Heart right ventricle (tissue), 16 donors: ENCODE measurements around the gene GINS3. TPM values are rescaled to one million over a fixed set of nuclear protein-coding genes. Genes with fewer than 3 reads are reported as not detected.
A peak's percentile ranks its signal among the peaks of the same experiment; 100 is the strongest.

ENCODE experiments used
- ATAC-seq, 8 donors: fragments of 200-7000 bp; cut with Tn5 transposase; one replicate each; pipeline ENCODE4 v1.9.1; 2020; ENCODE audit warnings: mild to moderate bottlenecking in 8 of 8, moderate library complexity in 8 of 8, moderate number of reproducible peaks in 1 of 8
- DNase-seq, 2 donors: peaks; one replicate each; pipeline ENCODE4 v3.0.0-alpha.2; 2020
- H3K27ac ChIP-seq, 10 donors: fragments of 200-600 bp; sonication (generic) in 2 of 10; one replicate each; pipeline versions ENCODE4 v1.5.0 to v1.8.0; 2020 to 2022; ENCODE audit warnings: mild to moderate bottlenecking in 3 of 10
- H3K27me3 ChIP-seq, 7 donors: fragments of 200-600 bp; one replicate each; pipeline ENCODE4 v1.8.0; 2021 to 2022; ENCODE audit warnings: mild to moderate bottlenecking in 2 of 7
- H3K36me3 ChIP-seq, 9 donors: fragments of 200-600 bp; sonication (generic) in 1 of 9; one replicate each; pipeline versions ENCODE4 v1.5.0 to v1.8.0; 2020 to 2022; ENCODE audit warnings: mild to moderate bottlenecking in 2 of 9
- H3K4me1 ChIP-seq, 9 donors: fragments of 200-600 bp; sonication (generic) in 1 of 9; one replicate each; pipeline versions ENCODE4 v1.5.0 to v1.8.0; 2020 to 2022; ENCODE audit warnings: mild to moderate bottlenecking in 4 of 9
- H3K4me3 ChIP-seq, 10 donors: fragments of 200-600 bp; sonication (generic) in 2 of 10; one replicate each; pipeline versions ENCODE4 v1.5.0 to v1.8.0; 2020 to 2022; ENCODE audit warnings: mild to moderate bottlenecking in 7 of 10, moderate library complexity in 2 of 10
- H3K9me3 ChIP-seq, 11 donors: fragments of 200-600 bp in 10 of 11; sonication (generic) in 2 of 11; one replicate each; pipeline versions ENCODE4 v1.5.0 to v1.8.0; 2013 to 2022; ENCODE audit warnings: mild to moderate bottlenecking in 2 of 11, control low read depth in 1 of 11, moderate library complexity in 1 of 11
- CTCF ChIP-seq, 9 donors: fragments of 200-600 bp; sonication (generic) in 2 of 9; IDR thresholded peaks; one replicate each; pipeline versions ENCODE4 v1.5.0 to v1.8.0; 2021 to 2022; ENCODE audit warnings: antibody characterized with exemption in 9 of 9, mild to moderate bottlenecking in 5 of 9, moderate library complexity in 1 of 9
- WGBS, 2 donors: extraction: QIAGEN DNeasy Blood & Tissue Kit; methylation state at CpG; one replicate each; pipeline ENCODE4 v1.1.7; 2013; ENCODE audit warnings: inconsistent platforms in 1 of 2; 5-methylcytosine and 5-hydroxymethylcytosine counted together
- intact Hi-C, 10 donors: fragments of 100-400 bp; cut with DNase I; formaldehyde crosslinking; loops; one replicate each; pipeline versions ENCODE4 v1.11.1 to v1.14.2; 2022
- polyA plus RNA-seq, 2 donors: library from polyadenylated mRNA; stranded (reverse); fragments of 200-250 nt; gene quantifications; one replicate each; pipeline ENCODE4 v1.2.3, GENCODE V29; 2013
- total RNA-seq, 10 donors: library from RNA; stranded (reverse); fragmentation: NEBNext Ultra II Directional in 3 of 10; extraction: Animal tissue kit (Norgen Biotek cat#: 25700) in 3 of 10; gene quantifications; one replicate each; pipeline versions ENCODE4 v1.2.1 to v1.2.4, GENCODE V29; 2021 to 2023
- donor health status: Arrhythmogenic right ventricular cardiomyopathy.
- donor health status: ischemic (EF 13 %, LVEDD 7.1; RV severe dilation, severe dysfunction).
- donor health status: healthy with polysubstance abuse.
- donor health status: DM: no; HTN: yes; CAD: no.
- donor health status: DM: no; HTN: no; CAD: no.
- donor health status: ischemic (EF 25% LVEDD 6.9; RV normal size, moderate dysfunction).
- donor health status: ischemic (EF 25% LVEDD 5.7; RV mildly dilated, moderate dysfunction).
- donor health status: healthy.
- donor health status: DM: yes; HTN: yes; CAD: no.
- donor health status: Ischemic cardiomyopathy.
- donor health status: ischemic (EF 35%, LVEDD 5.7; RV mildly dilated, moderate dysfunction).
- donor health status: nonischemic (EF 11% LVEDD 7.7; RV severe dilation, severe dysfunction).
- donor health status: DM: yes; HTN: yes; CAD: no.
- donor health status: PGD.
- donor health status: ischemic (EF 29% LVEDD 5.4; RV normal size, mild dysfunction).
- donor health status: nonischemic (EF 23%, LVEDD 6.1; RV moderate dilation, normal function).

The GINS3 gene
- total and polyA plus RNA-seq, 12 donors = 4.0 to 13.5 (median 5.9) TPM

DNA sequence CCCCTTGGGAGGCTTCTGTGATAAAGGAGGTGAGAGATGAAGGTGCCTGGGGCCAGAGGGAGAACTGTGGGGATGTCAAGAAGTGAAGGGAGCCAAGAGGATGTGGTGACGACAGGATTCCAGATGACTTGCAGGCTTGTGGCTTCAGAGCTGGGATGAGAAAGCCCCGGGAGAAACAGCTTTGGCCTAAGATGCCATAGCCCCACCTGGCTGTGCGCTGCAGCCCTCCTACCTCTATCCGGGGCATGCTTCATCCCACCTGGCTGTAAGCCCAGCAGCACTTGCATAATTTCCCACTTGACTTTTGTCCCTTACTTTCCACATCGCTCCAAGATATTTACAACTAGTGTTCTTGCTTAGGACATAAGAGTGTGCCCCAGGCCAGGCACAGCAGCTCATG lies 29.3 kb downstream of the GINS3 start:
- peak; percentile 33 to 52 for DNase-seq
- Histone ChIP-seq H3K27me3 (peaks cover 0 to 16% (median 0%) of the 10 kb centered on the region in 7 donors), H3K36me3 (no peaks in the 10 kb centered on the region), H3K9me3 (no peaks in the 10 kb centered on the region), H3K27ac (peak overlapping the region; percentile 58 to 95 (median 85)), H3K4me1 (peaks cover 0 to 59% (median 19%) of the 10 kb centered on the region in 9 donors), H3K4me3 (peak overlapping the region in 3 of 10 donors; percentile 5 to 23 (median 21))
- 21 to 38% methylated on average over 5 of the region's 5 CpGs for WGBS, 2 donors
- intact Hi-C loops = no loop called here
- TF ChIP-seq CTCF (IDR thresholded peaks at IDR 0.05) = peak in 3 of 9 donors; percentile 20 to 29 (median 20)
- ATAC-seq = peak in 6 of 8 donors; percentile 6 to 45 (median 10)

- Histone ChIP-seq H3K27ac (peak overlapping the region; percentile 58 to 95 (median 85)), H3K4me1 (peaks cover 0 to 62% (median 21%) of the 10 kb centered on the region in 9 donors)
- ATAC-seq = no peak
These were observed 30.5 kb downstream of the GINS3 start for GRCh38 chr16:58422809-58423208.

GRCh38 chr16:58425245-58425644 lies 33.0 kb downstream of the GINS3 start:
- DNase-seq (no peak), ATAC-seq (no peak)
- peaks cover 0 to 48% (median 21%) of the 10 kb centered on the region in 9 donors for H3K4me1 ChIP-seq
- peaks cover 0 to 26% (median 0%) of the 10 kb centered on the region in 7 donors for H3K27me3 ChIP-seq
- no peak for TF ChIP-seq CTCF (IDR thresholded peaks at IDR 0.05)
- WGBS, 2 donors = 92 to 95% methylated on average over 8 of the region's 8 CpGs
- H3K4me3 ChIP-seq = peak overlapping the region in 1 of 10 donors; percentile 21
- H3K36me3 ChIP-seq = no peaks in the 10 kb centered on the region
- H3K9me3 ChIP-seq = no peaks in the 10 kb centered on the region
- H3K27ac ChIP-seq = peak overlapping the region; percentile 58 to 92 (median 74)
- intact Hi-C loops = loop anchor here in 1 of 10 donors (5.0 kb wide), 1 partner anchor 37 kb away; no protein-coding TSS in a partner anchor

More at GRCh38 chr16:58422809-58423208, 30.5 kb downstream of the GINS3 start:
- DNase-seq = no peak
- no peaks in the 10 kb centered on the region for H3K36me3 ChIP-seq
- peaks cover 0 to 16% (median 0%) of the 10 kb centered on the region in 7 donors for H3K27me3 ChIP-seq
- H3K4me3 ChIP-seq = peak overlapping the region in 3 of 10 donors; percentile 21 to 23 (median 23)
- 31 to 54% methylated on average over 4 of the region's 4 CpGs for WGBS, 2 donors
- intact Hi-C loops = no loop called here
- TF ChIP-seq CTCF (IDR thresholded peaks at IDR 0.05) = no peak
- H3K9me3 ChIP-seq = no peaks in the 10 kb centered on the region

GRCh38 chr16:58425756-58426494 lies 33.7 kb downstream of the GINS3 start:
- no peak for TF ChIP-seq CTCF (IDR thresholded peaks at IDR 0.05)
- ATAC-seq (peak in 7 of 8 donors; percentile 16 to 61 (median 46)), DNase-seq (no peak)
- peaks cover 0 to 26% (median 0%) of the 10 kb centered on the region in 7 donors for H3K27me3 ChIP-seq
- H3K4me3 ChIP-seq = peak overlapping the region in 1 of 10 donors; percentile 21
- intact Hi-C loops = loop anchor here in 1 of 10 donors (5.0 kb wide), 1 partner anchor 36 kb away; no protein-coding TSS in a partner anchor
- H3K27ac ChIP-seq = peak overlapping the region; percentile 58 to 92 (median 74)
- WGBS, 2 donors = 61% methylated on average over 10 of the region's 10 CpGs
- no peaks in the 10 kb centered on the region for H3K9me3 ChIP-seq
- H3K36me3 ChIP-seq = no peaks in the 10 kb centered on the region
- H3K4me1 ChIP-seq = peaks cover 0 to 48% (median 21%) of the 10 kb centered on the region in 9 donors
